ENCODE data around the gene PARVA.

- TF ChIP-seq CTCF (IDR thresholded peaks at IDR 0.05; ENCODE audit: insufficient read depth, low read depth, low read length) (no peak), EZH2 (IDR thresholded peaks at IDR 0.05; ENCODE audit: insufficient read depth, low read length) (no peak)
Measured at GRCh38 chr11:12474871-12475270, 97.5 kb downstream of the PARVA start.

Measured in astrocyte (in vitro differentiated cells and primary cell).